IPS-20b (cell line): ENCODE data around the gene FAM111B.
"Not testable (repeated sequence)": the region's sequence is repeated elsewhere in the genome, so short reads cannot be mapped to it uniquely, and the experiment has no call there.

Experiments used
- H3K27ac ChIP-seq: one replicate; pipeline ENCODE4 v1.5.1; 2013; ENCODE audit warnings: low read length
- H3K27me3 ChIP-seq: 2 replicates; pipeline ENCODE4 v1.6.1; 2013; ENCODE audit warnings: mild to moderate bottlenecking, low read length, inconsistent platforms; ENCODE audit not compliant: insufficient read depth
- H3K36me3 ChIP-seq: 2 replicates; pipeline ENCODE4 v1.6.1; 2013; ENCODE audit warnings: low read depth, mild to moderate bottlenecking, inconsistent platforms, low read length, moderate library complexity; ENCODE audit not compliant: insufficient read depth
- H3K4me1 ChIP-seq: 2 replicates; pipeline ENCODE4 v1.6.1; 2013; ENCODE audit warnings: mild to moderate bottlenecking, control low read depth, inconsistent platforms, low read length, moderate library complexity; ENCODE audit not compliant: insufficient read depth
- H3K4me3 ChIP-seq: 2 replicates; pipeline ENCODE4 v1.5.1; 2013; ENCODE audit warnings: mild to moderate bottlenecking, low read length, inconsistent platforms
- H3K9ac ChIP-seq: 2 replicates; pipeline ENCODE4 v1.6.1; 2013; ENCODE audit warnings: low read depth, mild to moderate bottlenecking, inconsistent platforms, low read length, moderate library complexity
- H3K9me3 ChIP-seq: 2 replicates; pipeline ENCODE4 v1.6.1; 2013; ENCODE audit warnings: mild to moderate bottlenecking, low read depth, low read length, inconsistent platforms; ENCODE audit not compliant: insufficient read depth

The FAM111B gene, protein sequence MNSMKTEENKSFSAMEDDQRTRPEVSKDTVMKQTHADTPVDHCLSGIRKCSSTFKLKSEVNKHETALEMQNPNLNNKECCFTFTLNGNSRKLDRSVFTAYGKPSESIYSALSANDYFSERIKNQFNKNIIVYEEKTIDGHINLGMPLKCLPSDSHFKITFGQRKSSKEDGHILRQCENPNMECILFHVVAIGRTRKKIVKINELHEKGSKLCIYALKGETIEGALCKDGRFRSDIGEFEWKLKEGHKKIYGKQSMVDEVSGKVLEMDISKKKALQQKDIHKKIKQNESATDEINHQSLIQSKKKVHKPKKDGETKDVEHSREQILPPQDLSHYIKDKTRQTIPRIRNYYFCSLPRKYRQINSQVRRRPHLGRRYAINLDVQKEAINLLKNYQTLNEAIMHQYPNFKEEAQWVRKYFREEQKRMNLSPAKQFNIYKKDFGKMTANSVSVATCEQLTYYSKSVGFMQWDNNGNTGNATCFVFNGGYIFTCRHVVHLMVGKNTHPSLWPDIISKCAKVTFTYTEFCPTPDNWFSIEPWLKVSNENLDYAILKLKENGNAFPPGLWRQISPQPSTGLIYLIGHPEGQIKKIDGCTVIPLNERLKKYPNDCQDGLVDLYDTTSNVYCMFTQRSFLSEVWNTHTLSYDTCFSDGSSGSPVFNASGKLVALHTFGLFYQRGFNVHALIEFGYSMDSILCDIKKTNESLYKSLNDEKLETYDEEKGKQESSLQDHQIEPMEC

DNA sequence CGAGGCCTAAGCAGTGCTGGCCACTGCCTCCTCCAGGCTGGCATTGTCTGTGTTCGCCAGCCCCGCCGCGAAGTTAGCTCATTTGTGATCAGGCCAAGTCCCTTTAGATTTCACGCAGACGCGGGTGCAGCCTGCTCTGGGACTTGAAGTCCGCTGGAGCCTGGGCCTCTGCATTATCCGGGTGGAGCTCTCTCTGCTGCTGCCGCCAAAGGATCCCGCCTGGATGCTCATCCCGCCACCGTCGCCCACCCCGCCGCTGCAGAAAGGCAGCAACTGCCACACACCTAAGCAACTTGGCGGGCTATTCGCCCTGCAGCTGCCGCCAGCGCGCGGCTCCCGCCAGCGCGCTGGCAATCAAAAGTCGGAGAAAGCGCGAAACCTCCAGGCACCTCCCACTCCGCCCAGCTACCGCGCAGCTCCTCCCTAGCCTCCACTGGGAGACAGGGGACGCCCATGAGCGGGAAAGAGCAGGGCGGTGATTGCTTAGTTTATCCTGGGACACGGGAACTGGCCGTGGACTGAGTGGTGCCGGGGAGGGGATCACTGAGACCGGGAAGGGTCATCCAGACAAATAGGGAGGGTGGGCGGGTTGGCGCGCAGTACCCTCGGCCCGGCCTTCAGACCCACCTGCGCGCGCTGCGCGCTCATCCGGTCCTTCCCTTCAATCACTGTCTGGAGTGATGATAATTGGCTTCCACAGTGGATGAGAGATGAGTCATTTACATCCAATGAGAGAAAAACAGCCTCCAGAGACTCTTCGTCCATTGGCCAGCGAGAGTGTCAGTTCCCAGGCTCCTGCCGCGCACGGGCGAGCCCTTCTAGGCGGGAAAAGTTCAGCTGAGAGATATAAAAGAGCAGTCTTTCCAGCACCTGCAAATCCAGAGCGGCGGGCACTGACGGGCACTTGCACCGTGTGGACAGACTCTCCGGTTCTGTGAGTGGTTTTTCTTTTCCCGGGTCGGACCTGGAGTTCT is at the start of gene FAM111B:
Gene FAM111B, plus strand, starts transcription at position 875 of the 974 bp plus-strand sequence. CDS start 2,389 bp downstream, outside the sequence.
- Histone ChIP-seq H3K9ac (peak within 1 kb of the TSS; percentile 85; the same call in 1 of the 2 replicates), H3K36me3 (peaks cover 31% of the 10 kb centered on the region), H3K9me3 (no peaks in the 10 kb centered on the region), H3K4me3 (peak within 1 kb of the TSS; percentile 84), H3K4me1 (peaks cover 6% of the 10 kb centered on the region; the same call in 1 of the 2 replicates), H3K27me3 (peaks cover 53% of the 10 kb centered on the region), H3K27ac (no peak within 1 kb of the TSS)

GRCh38 chr11:59058120-59059033 is 48.7 kb upstream of the FAM111B start:
- H3K36me3 ChIP-seq, H3K9me3 ChIP-seq: not testable (repeated sequence)
- H3K9ac ChIP-seq, result peak overlapping the region; percentile 23; the same call in 1 of the 2 replicates

DNA sequence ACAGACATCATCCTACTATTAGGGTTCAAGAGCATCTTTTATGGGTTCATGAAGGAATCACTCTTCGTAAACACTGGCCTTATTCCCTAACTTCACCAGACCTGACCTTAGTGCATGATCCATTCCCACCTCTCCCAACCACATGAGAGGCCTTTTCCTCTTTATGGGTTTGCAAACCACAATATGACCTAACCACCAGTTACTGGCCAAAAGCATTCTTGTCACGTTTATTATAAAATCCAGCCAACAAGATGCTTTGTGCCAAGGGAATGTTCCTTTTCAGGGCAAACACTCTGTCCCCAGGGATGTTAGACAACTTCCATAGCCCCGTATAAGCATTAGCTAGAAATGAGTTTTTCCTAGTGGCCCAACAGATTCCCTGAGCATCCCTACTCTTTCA is 46.9 kb upstream of the FAM111B start:
- H3K4me3 ChIP-seq, H3K36me3 ChIP-seq, H3K9me3 ChIP-seq, H3K4me1 ChIP-seq, H3K9ac ChIP-seq, H3K27ac ChIP-seq: not testable (repeated sequence)
- H3K27me3 ChIP-seq, result 0 out of 2 replicates have a peak, but pooled peaks cover 11% of the 10 kb centered on the region

More at GRCh38 chr11:59058120-59059033, 48.7 kb upstream of the FAM111B start:
- H3K27ac ChIP-seq, H3K4me1 ChIP-seq, H3K27me3 ChIP-seq: not testable (repeated sequence)
- peak overlapping the region; percentile 69 for H3K4me3 ChIP-seq

GRCh38 chr11:59062602-59063529 is 44.2 kb upstream of the FAM111B start:
- Histone ChIP-seq H3K4me1 (no peaks in the 10 kb centered on the region), H3K4me3 (no peak overlapping the region), H3K9me3 (no peaks in the 10 kb centered on the region), H3K27ac (no peak overlapping the region), H3K36me3 (no peaks in the 10 kb centered on the region), H3K9ac (no peak overlapping the region), H3K27me3 (0 out of 2 replicates have a peak, but pooled peaks cover 11% of the 10 kb centered on the region)

DNA sequence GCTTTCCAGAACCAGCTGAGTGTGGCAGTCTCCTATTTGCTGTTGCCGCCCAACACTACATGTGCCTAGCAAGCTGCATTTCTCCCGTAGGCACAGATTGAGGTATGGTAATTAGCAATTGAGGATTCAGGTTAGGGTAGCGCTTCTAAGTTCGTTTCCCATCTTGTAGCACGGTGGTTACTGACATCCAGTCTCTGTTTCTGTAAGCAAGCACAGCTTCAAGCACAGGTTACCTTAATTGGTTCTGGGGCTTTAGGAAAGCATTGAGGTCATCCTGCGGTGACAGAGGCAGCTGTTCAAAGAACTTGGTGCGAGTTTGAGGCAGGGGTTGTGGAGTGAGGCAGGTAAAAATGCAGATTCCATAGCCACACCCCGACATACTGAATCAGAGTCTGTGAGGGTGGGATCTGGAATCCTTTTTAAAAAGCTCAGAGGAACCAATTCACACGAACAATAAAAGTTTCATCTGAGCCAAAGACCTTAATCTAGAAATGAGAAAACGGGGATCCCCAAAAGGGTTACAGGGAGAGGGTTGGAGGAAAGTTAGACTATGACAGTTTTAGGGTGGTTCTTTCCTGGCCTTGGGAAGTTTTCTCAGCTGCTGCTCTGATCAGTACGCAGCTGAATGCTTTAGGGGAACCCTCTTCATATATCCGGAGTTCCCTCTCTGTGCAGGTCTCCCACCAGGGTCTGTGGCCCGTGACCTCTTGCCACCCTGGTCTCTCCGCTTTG is 42.9 kb upstream of the FAM111B start:
- H3K4me3 ChIP-seq, H3K4me1 ChIP-seq, H3K9me3 ChIP-seq, H3K27ac ChIP-seq, H3K9ac ChIP-seq, H3K36me3 ChIP-seq: not testable (repeated sequence)
- 0 out of 2 replicates have a peak, but pooled peaks cover 11% of the 10 kb centered on the region for H3K27me3 ChIP-seq

- Histone ChIP-seq H3K27me3 (no peaks in the 10 kb centered on the region), H3K4me3 (no peak overlapping the region), H3K4me1 (no peaks in the 10 kb centered on the region), H3K36me3 (no peaks in the 10 kb centered on the region), H3K9me3 (no peaks in the 10 kb centered on the region), H3K27ac (no peak overlapping the region), H3K9ac (no peak overlapping the region)
Observed at GRCh38 chr11:59069087-59069486, 38.0 kb upstream of the FAM111B start.

GRCh38 chr11:59076876-59077571 is 30.0 kb upstream of the FAM111B start:
- Histone ChIP-seq H3K9ac (no peak overlapping the region), H3K9me3 (no peaks in the 10 kb centered on the region; the same call in 1 of the 2 replicates), H3K36me3 (no peaks in the 10 kb centered on the region), H3K4me1 (no peaks in the 10 kb centered on the region), H3K4me3 (no peak overlapping the region), H3K27ac (no peak overlapping the region), H3K27me3 (no peaks in the 10 kb centered on the region)

DNA sequence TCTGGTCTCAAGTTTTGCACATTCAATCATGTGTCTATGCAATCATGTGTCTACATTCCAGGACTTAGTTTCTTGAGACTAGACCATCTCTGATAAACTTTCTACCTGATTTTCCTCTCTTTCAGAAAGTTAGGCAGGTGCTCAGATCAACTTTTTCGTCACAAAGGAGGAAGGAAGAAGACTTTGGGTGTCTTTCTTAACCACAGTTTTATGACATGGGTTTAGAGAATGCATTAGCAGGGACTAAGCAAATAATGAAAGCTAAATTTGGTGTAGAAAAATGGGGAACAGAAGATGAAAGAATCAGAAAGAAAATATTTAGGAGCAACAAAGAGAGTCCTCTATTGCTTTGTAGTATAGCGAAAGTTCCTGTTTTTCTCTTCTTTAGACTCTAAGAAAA is 28.6 kb upstream of the FAM111B start:
- Histone ChIP-seq H3K36me3 (no peaks in the 10 kb centered on the region), H3K9ac (no peak overlapping the region), H3K27me3 (no peaks in the 10 kb centered on the region), H3K4me3 (no peak overlapping the region), H3K27ac (no peak overlapping the region), H3K9me3 (no peaks in the 10 kb centered on the region; the same call in 1 of the 2 replicates), H3K4me1 (no peaks in the 10 kb centered on the region)

DNA sequence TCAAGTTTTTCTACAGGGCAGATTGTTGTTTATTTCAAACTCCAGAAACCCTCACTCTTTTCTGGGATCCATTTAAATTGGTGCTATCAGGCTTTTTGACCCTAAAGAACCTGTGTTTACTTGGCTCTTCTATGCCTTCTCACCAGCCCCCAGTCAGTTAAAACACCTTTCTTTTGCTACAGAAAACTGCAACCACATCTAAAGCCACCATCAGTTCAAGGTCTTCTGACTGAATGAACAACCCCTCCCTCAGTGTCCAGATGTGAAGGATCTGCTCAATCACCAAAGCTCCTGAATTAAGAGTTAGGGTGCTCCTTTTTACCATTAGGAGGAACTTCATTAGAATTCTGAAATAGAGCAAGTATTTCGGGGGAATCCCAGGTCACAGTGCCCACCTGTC is 28.0 kb upstream of the FAM111B start:
- Histone ChIP-seq H3K27ac (no peak overlapping the region), H3K4me3 (no peak overlapping the region), H3K4me1 (no peaks in the 10 kb centered on the region), H3K27me3 (no peaks in the 10 kb centered on the region), H3K9ac (no peak overlapping the region), H3K36me3 (no peaks in the 10 kb centered on the region), H3K9me3 (no peaks in the 10 kb centered on the region; the same call in 1 of the 2 replicates)
